GM18909 (cell line): ENCODE data around the gene DDB1.
"Not testable (repeated sequence)": the region's sequence is repeated elsewhere in the genome, so short reads cannot be mapped to it uniquely, and the experiment has no call there.

Source experiments
- ATAC-seq: cut with Tn5 transposase; IDR thresholded peaks from one replicate; pipeline ENCODE4 v1.9.1; 2021; ENCODE audit warnings: mild to moderate bottlenecking; ENCODE audit not compliant: unreplicated experiment, poor library complexity

The DDB1 gene

GRCh38 chr11:61274084-61274483, 58.8 kb downstream of the DDB1 start:
- ATAC-seq: no peak

GRCh38 chr11:61273178-61274078, 59.5 kb downstream of the DDB1 start:
- ATAC-seq: no peak

DNA sequence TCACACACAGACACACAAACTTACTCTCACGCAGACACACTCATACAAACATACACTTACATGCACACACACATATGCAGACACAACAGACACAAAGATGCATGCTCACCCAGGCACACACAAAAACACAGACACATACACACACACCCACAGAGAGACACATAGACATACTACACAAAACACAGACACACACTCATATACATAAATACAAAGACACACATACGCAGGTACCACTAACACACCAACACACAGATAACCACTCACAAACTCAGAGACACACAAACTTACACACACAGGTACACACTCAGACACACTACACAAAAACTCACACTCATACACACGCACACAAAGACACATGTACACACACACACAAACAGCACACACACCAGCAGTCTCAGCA, 60.2 kb downstream of the DDB1 start:
- ATAC-seq: no peak

GRCh38 chr11:61270354-61271076, 62.4 kb downstream of the DDB1 start:
- no peak for ATAC-seq

DNA sequence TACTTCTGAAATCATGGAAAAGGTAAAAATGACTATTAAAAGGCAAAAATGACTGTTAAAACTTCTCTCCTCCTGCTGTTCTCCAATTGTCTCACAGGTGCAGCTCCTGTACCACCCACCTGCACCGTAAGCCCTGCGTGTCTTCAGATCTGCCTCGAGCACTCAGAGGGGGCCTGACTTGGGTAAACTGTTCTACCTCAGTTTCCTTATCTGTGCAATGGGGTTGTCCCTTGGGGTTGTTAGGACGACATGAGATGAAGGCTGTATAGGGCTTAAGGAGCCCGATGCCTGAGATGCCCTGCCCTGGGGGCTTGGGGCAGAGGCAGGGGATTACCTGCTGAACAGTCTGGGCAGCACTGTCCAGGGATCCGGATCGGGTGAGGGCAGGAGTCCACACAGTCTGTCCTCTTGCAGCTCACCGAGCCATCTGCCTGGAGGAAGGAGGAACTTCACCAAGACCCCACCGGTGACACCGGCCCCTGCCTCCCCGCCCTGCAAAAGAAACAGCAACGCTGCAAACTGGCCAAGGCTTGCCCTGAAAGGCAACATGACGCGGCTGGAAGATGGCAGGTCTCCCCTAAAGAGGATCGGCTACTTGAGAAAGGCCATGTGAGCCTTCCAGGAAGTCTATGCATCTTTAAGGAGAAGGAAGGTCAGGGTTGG, 64.2 kb downstream of the DDB1 start:
- ATAC-seq: no peak

- no peak for ATAC-seq
Measured at GRCh38 chr11:61267437-61267841, 65.5 kb downstream of the DDB1 start.

- no peak for ATAC-seq
Measured at GRCh38 chr11:61266602-61267001, 66.3 kb downstream of the DDB1 start.

GRCh38 chr11:61265357-61265756, 67.5 kb downstream of the DDB1 start:
- no peak for ATAC-seq

DNA sequence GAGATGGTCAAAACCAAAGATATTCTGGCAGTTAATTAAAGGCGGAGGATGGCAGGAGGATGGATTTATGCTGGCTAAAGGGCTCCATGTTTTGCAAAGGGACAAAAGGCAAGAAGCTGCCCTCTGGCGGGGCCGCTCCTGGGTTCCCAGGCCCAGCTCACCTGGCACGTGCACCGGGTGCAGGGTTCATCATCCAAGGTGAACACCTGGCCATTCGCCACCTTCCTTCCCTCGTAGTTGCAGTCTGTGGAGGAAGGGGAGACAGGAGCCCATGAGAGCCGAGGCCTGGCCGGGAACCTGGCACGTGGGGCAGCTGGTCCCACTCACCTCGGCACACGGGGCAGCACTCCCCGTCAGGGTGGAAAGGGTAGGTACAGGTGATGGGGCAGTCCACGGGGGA, 68.1 kb downstream of the DDB1 start:
- no peak for ATAC-seq

DNA sequence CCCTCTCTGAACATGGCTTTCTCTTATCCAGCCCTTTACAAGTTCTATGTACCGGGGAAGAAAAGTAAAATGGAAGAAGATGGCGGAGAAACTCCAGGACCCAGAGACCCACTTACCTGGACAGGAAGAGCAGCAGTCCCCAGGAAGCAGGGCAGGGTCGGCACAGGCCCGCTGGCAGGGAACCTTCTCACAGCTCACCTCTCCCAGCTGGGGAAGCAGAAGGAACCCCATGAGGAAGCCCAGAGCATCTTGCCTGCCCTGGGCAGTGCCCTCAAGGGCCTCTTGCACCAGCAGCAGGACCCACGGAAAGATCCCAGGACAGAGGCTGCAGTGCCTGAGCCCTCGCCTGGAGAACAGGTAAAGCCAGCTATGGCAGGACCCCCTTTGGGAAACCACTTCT, 68.5 kb downstream of the DDB1 start:
- no peak for ATAC-seq

DNA sequence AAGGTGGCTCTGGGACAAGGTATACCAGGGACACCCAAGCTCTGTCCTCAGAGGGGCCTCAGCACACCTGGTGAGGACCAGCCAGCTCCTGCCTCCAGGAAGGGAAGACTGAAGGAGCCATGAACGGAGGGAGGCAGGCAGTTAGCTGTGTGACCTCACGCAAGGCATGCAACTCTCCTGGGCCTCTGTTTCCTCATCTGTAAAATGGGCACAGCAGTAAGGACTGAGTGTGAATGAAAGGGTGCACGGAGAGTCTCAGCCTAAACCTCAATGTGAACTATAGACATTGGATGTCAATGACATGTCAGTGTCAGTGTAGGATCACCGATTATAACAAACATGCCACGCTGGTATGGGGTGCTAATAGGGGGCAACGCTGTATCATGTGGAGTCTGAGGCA, 73.5 kb downstream of the DDB1 start:
- no peak for ATAC-seq

DNA sequence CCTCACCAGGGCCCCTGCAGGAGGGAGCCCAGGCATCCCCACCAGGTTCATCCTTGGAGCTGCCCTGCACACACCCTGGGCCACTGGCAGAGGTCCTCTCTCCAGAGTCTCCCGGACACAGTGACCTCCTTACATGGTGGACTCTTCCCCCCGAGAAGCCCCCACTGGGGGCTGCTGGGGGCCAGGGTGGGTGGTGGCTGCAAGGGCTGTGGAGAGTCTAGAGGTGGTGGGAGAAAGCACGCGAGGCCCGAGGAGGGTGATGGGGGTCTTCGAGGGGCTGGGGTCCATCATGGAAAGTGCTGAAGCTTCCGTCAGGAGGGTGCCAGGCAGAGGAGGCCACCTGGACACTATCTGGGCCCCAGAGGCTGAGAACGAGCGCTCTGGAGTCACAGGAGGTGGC, 74.4 kb downstream of the DDB1 start:
- no peak for ATAC-seq

- ATAC-seq: no peak
Measured at GRCh38 chr11:61256710-61257482, 76.0 kb downstream of the DDB1 start.

- ATAC-seq: peak; percentile 76
Measured at GRCh38 chr11:61254403-61255025, 78.4 kb downstream of the DDB1 start.

DNA sequence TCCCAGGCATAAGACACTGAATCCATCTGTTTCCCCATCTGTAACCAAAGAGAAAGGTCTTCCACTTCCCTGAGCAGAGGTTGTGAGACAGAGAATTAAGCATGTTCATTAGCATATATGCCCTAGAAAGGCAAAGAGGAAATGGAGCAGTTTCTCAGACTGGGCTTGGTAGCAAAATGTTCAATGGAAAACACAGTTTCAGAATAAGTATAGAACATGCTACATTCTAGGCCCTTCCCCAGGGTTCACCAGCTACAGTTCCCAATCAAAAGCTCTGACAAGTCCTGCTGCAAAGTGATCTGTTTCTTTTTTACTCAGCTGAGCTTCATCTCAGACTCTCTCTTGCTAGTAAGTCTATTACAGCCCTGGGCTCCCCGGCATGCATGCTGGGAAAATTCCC, 80.6 kb downstream of the DDB1 start:
- not testable (repeated sequence) for ATAC-seq

GRCh38 chr11:61250796-61251765, 81.8 kb downstream of the DDB1 start:
- ATAC-seq: not testable (repeated sequence)
